ENCODE results near the gene RPRD1A.

RPRD1A gene

GRCh38 chr18:36017232-36017631 lies 50.1 kb downstream of the RPRD1A start:
- no peak for DNase-seq
- H3K4me1 ChIP-seq (ENCODE audit: control insufficient read depth, insufficient read depth, low read length, poor library complexity, severe bottlenecking): no peaks in the 10 kb centered on the region
- H3K27me3 ChIP-seq (replicated peaks; ENCODE audit: control insufficient read depth, insufficient read depth, low read length, poor library complexity, severe bottlenecking): no peaks in the 10 kb centered on the region

GRCh38 chr18:36015629-36016028 lies 51.7 kb downstream of the RPRD1A start:
- H3K4me1 ChIP-seq (ENCODE audit: control insufficient read depth, insufficient read depth, low read length, poor library complexity, severe bottlenecking): no peaks in the 10 kb centered on the region

More at GRCh38 chr18:36017232-36017631, 50.1 kb downstream of the RPRD1A start:
- no peak overlapping the region for H3K27ac ChIP-seq (ENCODE audit: insufficient read depth, low read length, poor library complexity, severe bottlenecking)
- no peaks in the 10 kb centered on the region for H3K36me3 ChIP-seq (ENCODE audit: control insufficient read depth, insufficient read depth, low read length)
- H3K9me3 ChIP-seq (ENCODE audit: control insufficient read depth, low read length): no peaks in the 10 kb centered on the region
- H3K4me3 ChIP-seq (ENCODE audit: insufficient read depth, low read depth, low read length, poor library complexity, severe bottlenecking): no peak overlapping the region

GRCh38 chr18:36012891-36013290 lies 54.5 kb downstream of the RPRD1A start:
- H3K9me3 ChIP-seq (ENCODE audit: control insufficient read depth, low read length): no peaks in the 10 kb centered on the region

More at GRCh38 chr18:36015629-36016028, 51.7 kb downstream of the RPRD1A start:
- Histone ChIP-seq H3K36me3 (ENCODE audit: control insufficient read depth, insufficient read depth, low read length) (no peaks in the 10 kb centered on the region), H3K9me3 (ENCODE audit: control insufficient read depth, low read length) (no peaks in the 10 kb centered on the region), H3K27ac (ENCODE audit: insufficient read depth, low read length, poor library complexity, severe bottlenecking) (no peak overlapping the region), H3K4me3 (ENCODE audit: insufficient read depth, low read depth, low read length, poor library complexity, severe bottlenecking) (no peak overlapping the region), H3K27me3 (replicated peaks; ENCODE audit: control insufficient read depth, insufficient read depth, low read length, poor library complexity, severe bottlenecking) (no peaks in the 10 kb centered on the region)
- DNase-seq: no peak

GRCh38 chr18:36009214-36009613 lies 58.1 kb downstream of the RPRD1A start:
- H3K27ac ChIP-seq (ENCODE audit: insufficient read depth, low read length, poor library complexity, severe bottlenecking): no peak overlapping the region
- H3K36me3 ChIP-seq (ENCODE audit: control insufficient read depth, insufficient read depth, low read length): no peaks in the 10 kb centered on the region
- no peaks in the 10 kb centered on the region for H3K9me3 ChIP-seq (ENCODE audit: control insufficient read depth, low read length)
- no peak overlapping the region for H3K4me3 ChIP-seq (ENCODE audit: insufficient read depth, low read depth, low read length, poor library complexity, severe bottlenecking)
- no peak for DNase-seq
- no peaks in the 10 kb centered on the region for H3K27me3 ChIP-seq (replicated peaks; ENCODE audit: control insufficient read depth, insufficient read depth, low read length, poor library complexity, severe bottlenecking)
- no peaks in the 10 kb centered on the region for H3K4me1 ChIP-seq (ENCODE audit: control insufficient read depth, insufficient read depth, low read length, poor library complexity, severe bottlenecking)

More at GRCh38 chr18:36012891-36013290, 54.5 kb downstream of the RPRD1A start:
- no peak for DNase-seq
- no peaks in the 10 kb centered on the region for H3K27me3 ChIP-seq (replicated peaks; ENCODE audit: control insufficient read depth, insufficient read depth, low read length, poor library complexity, severe bottlenecking)
- no peak overlapping the region for H3K4me3 ChIP-seq (ENCODE audit: insufficient read depth, low read depth, low read length, poor library complexity, severe bottlenecking)
- H3K27ac ChIP-seq (ENCODE audit: insufficient read depth, low read length, poor library complexity, severe bottlenecking): no peak overlapping the region
- H3K36me3 ChIP-seq (ENCODE audit: control insufficient read depth, insufficient read depth, low read length): no peaks in the 10 kb centered on the region
- H3K4me1 ChIP-seq (ENCODE audit: control insufficient read depth, insufficient read depth, low read length, poor library complexity, severe bottlenecking): no peaks in the 10 kb centered on the region

GRCh38 chr18:36006997-36007396 lies 60.4 kb downstream of the RPRD1A start:
- H3K27me3 ChIP-seq (replicated peaks; ENCODE audit: control insufficient read depth, insufficient read depth, low read length, poor library complexity, severe bottlenecking): no peaks in the 10 kb centered on the region
- DNase-seq: no peak
- H3K4me3 ChIP-seq (ENCODE audit: insufficient read depth, low read depth, low read length, poor library complexity, severe bottlenecking): no peak overlapping the region
- H3K27ac ChIP-seq (ENCODE audit: insufficient read depth, low read length, poor library complexity, severe bottlenecking): no peak overlapping the region
- H3K4me1 ChIP-seq (ENCODE audit: control insufficient read depth, insufficient read depth, low read length, poor library complexity, severe bottlenecking): no peaks in the 10 kb centered on the region
- no peaks in the 10 kb centered on the region for H3K36me3 ChIP-seq (ENCODE audit: control insufficient read depth, insufficient read depth, low read length)
- H3K9me3 ChIP-seq (ENCODE audit: control insufficient read depth, low read length): no peaks in the 10 kb centered on the region

- Histone ChIP-seq H3K27ac (ENCODE audit: insufficient read depth, low read length, poor library complexity, severe bottlenecking) (no peak overlapping the region), H3K9me3 (ENCODE audit: control insufficient read depth, low read length) (no peaks in the 10 kb centered on the region), H3K36me3 (ENCODE audit: control insufficient read depth, insufficient read depth, low read length) (no peaks in the 10 kb centered on the region), H3K4me1 (ENCODE audit: control insufficient read depth, insufficient read depth, low read length, poor library complexity, severe bottlenecking) (no peaks in the 10 kb centered on the region), H3K27me3 (replicated peaks; ENCODE audit: control insufficient read depth, insufficient read depth, low read length, poor library complexity, severe bottlenecking) (no peaks in the 10 kb centered on the region), H3K4me3 (ENCODE audit: insufficient read depth, low read depth, low read length, poor library complexity, severe bottlenecking) (no peak overlapping the region)
- no peak for DNase-seq
Measured at GRCh38 chr18:35999925-36000324, 67.4 kb downstream of the RPRD1A start.

GRCh38 chr18:35998967-35999366 lies 68.4 kb downstream of the RPRD1A start:
- Histone ChIP-seq H3K27me3 (replicated peaks; ENCODE audit: control insufficient read depth, insufficient read depth, low read length, poor library complexity, severe bottlenecking) (no peaks in the 10 kb centered on the region), H3K9me3 (ENCODE audit: control insufficient read depth, low read length) (no peaks in the 10 kb centered on the region), H3K27ac (ENCODE audit: insufficient read depth, low read length, poor library complexity, severe bottlenecking) (no peak overlapping the region), H3K4me3 (ENCODE audit: insufficient read depth, low read depth, low read length, poor library complexity, severe bottlenecking) (no peak overlapping the region), H3K4me1 (ENCODE audit: control insufficient read depth, insufficient read depth, low read length, poor library complexity, severe bottlenecking) (no peaks in the 10 kb centered on the region), H3K36me3 (ENCODE audit: control insufficient read depth, insufficient read depth, low read length) (no peaks in the 10 kb centered on the region)
- no peak for DNase-seq

- Histone ChIP-seq H3K27me3 (replicated peaks; ENCODE audit: control insufficient read depth, insufficient read depth, low read length, poor library complexity, severe bottlenecking) (no peaks in the 10 kb centered on the region), H3K36me3 (ENCODE audit: control insufficient read depth, insufficient read depth, low read length) (peaks cover 9% of the 10 kb centered on the region), H3K9me3 (ENCODE audit: control insufficient read depth, low read length) (no peaks in the 10 kb centered on the region), H3K4me3 (ENCODE audit: insufficient read depth, low read depth, low read length, poor library complexity, severe bottlenecking) (no peak overlapping the region), H3K4me1 (ENCODE audit: control insufficient read depth, insufficient read depth, low read length, poor library complexity, severe bottlenecking) (no peaks in the 10 kb centered on the region), H3K27ac (ENCODE audit: insufficient read depth, low read length, poor library complexity, severe bottlenecking) (no peak overlapping the region)
- no peak for DNase-seq
Measured at GRCh38 chr18:35993013-35993412, 74.3 kb downstream of the RPRD1A start.

- Histone ChIP-seq H3K27ac (ENCODE audit: insufficient read depth, low read length, poor library complexity, severe bottlenecking) (no peak overlapping the region), H3K9me3 (ENCODE audit: control insufficient read depth, low read length) (no peaks in the 10 kb centered on the region), H3K4me1 (ENCODE audit: control insufficient read depth, insufficient read depth, low read length, poor library complexity, severe bottlenecking) (no peaks in the 10 kb centered on the region), H3K4me3 (ENCODE audit: insufficient read depth, low read depth, low read length, poor library complexity, severe bottlenecking) (no peak overlapping the region), H3K27me3 (replicated peaks; ENCODE audit: control insufficient read depth, insufficient read depth, low read length, poor library complexity, severe bottlenecking) (no peaks in the 10 kb centered on the region), H3K36me3 (ENCODE audit: control insufficient read depth, insufficient read depth, low read length) (peaks cover 9% of the 10 kb centered on the region)
- no peak for DNase-seq
Measured at GRCh38 chr18:35991696-35992095, 75.7 kb downstream of the RPRD1A start.

- H3K36me3 ChIP-seq (ENCODE audit: control insufficient read depth, insufficient read depth, low read length): peaks cover 23% of the 10 kb centered on the region
- H3K27me3 ChIP-seq (replicated peaks; ENCODE audit: control insufficient read depth, insufficient read depth, low read length, poor library complexity, severe bottlenecking): no peaks in the 10 kb centered on the region
- no peaks in the 10 kb centered on the region for H3K4me1 ChIP-seq (ENCODE audit: control insufficient read depth, insufficient read depth, low read length, poor library complexity, severe bottlenecking)
- H3K9me3 ChIP-seq (ENCODE audit: control insufficient read depth, low read length): no peaks in the 10 kb centered on the region
- no peak for DNase-seq
- H3K4me3 ChIP-seq (ENCODE audit: insufficient read depth, low read depth, low read length, poor library complexity, severe bottlenecking): no peak overlapping the region
- no peak overlapping the region for H3K27ac ChIP-seq (ENCODE audit: insufficient read depth, low read length, poor library complexity, severe bottlenecking)
Measured at GRCh38 chr18:35983818-35984217, 83.5 kb downstream of the RPRD1A start.

GRCh38 chr18:35983147-35983546 lies 84.2 kb downstream of the RPRD1A start:
- H3K4me1 ChIP-seq (ENCODE audit: control insufficient read depth, insufficient read depth, low read length, poor library complexity, severe bottlenecking): no peaks in the 10 kb centered on the region
- no peak overlapping the region for H3K4me3 ChIP-seq (ENCODE audit: insufficient read depth, low read depth, low read length, poor library complexity, severe bottlenecking)
- no peaks in the 10 kb centered on the region for H3K9me3 ChIP-seq (ENCODE audit: control insufficient read depth, low read length)
- H3K27me3 ChIP-seq (replicated peaks; ENCODE audit: control insufficient read depth, insufficient read depth, low read length, poor library complexity, severe bottlenecking): no peaks in the 10 kb centered on the region
- H3K27ac ChIP-seq (ENCODE audit: insufficient read depth, low read length, poor library complexity, severe bottlenecking): no peak overlapping the region
- no peak for DNase-seq
- peaks cover 29% of the 10 kb centered on the region for H3K36me3 ChIP-seq (ENCODE audit: control insufficient read depth, insufficient read depth, low read length)
